Glomerular visceral epithelial cell (primary cell): ENCODE results near the gene ZNF554.
"Not testable (repeated sequence)": the region's sequence is repeated elsewhere in the genome, so short reads cannot be mapped to it uniquely, and the experiment has no call there.

ENCODE experiments used
- DNase-seq: peaks from one replicate; pipeline ENCODE4 v3.0.0-alpha.2; 2016; ENCODE audit errors: extremely low spot score

The ZNF554 gene

GRCh38 chr19:2807379-2808128 is 12.1 kb upstream of the ZNF554 start:
- DNase-seq, result no peak

DNA sequence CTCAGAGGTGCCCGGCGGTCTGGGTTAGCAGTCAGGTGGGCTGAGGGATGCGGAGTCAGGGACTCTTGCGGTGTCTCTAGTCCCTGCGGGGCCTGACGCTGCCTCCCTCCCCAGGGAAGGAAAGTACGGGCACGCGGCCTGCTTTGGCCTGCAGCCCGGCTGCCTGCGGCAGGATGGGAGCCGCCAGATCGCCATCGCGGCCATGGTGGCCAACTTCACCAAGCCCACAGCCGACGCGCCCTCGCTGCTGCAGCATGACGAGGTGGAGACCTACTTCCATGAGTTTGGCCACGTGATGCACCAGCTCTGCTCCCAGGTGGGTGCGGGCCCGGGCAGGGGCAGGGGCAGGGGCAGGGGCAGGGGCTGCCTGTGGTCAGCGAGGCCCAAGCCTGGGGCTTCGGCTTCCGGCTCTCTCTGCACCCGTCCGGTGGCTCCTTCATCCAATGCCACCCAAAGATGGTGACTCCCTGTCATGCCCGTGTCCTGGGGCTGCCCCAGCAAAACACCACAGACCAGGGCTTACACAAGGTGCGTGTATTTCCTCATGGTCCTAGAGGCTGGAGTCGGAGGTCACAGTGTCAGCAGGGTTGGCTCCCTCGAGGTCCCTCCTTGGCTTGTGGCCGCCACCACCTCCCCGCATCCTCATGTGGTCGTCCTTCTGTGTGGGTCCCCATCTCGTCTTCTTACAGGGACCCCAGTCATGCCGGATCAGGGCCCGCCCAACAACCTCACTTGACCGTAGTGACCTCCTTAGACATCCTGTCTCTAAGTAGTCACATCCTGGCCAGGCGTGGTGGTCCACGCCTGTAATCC is 11.3 kb upstream of the ZNF554 start:
- no peak for DNase-seq

- DNase-seq, result no peak
These were observed 10.1 kb upstream of the ZNF554 start for GRCh38 chr19:2809387-2810140.

- DNase-seq, result no peak
These were observed 9.3 kb upstream of the ZNF554 start for GRCh38 chr19:2810141-2811091.

- DNase-seq, result no peak
These were observed 8.4 kb upstream of the ZNF554 start for GRCh38 chr19:2811221-2811722.

DNA sequence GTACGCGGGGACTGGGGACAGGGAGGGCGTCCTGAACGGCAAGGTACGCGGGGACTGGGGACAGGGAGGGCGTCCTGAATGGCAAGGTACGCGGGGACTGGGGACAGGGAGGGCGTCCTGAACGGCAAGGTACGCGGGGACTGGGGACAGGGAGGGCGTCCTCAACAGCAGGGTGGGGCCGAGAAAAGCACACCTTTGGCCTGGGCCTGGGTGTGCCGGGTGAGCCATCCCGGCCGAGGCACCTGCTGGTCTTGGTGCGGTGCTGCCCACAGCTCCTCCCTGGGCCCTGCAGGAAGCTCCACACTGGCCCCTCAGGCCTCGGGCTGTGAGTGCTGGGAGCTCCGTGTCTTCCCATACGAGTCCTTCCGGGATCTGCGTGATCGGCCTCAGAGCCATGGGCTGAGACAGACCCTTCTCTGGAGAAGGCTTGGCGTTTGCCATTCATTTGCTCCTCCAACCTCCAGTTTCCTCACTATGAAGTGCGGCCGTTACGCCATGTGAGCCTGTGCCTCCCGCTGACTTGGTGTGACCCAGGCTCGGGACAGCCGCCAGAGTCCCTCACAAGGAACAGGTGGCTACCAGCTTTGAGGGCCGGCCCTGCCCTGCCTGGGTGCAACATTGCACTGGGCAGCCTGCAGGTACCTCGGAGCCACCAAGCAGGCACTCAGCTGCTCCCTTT is 7.8 kb upstream of the ZNF554 start:
- no peak for DNase-seq

DNA sequence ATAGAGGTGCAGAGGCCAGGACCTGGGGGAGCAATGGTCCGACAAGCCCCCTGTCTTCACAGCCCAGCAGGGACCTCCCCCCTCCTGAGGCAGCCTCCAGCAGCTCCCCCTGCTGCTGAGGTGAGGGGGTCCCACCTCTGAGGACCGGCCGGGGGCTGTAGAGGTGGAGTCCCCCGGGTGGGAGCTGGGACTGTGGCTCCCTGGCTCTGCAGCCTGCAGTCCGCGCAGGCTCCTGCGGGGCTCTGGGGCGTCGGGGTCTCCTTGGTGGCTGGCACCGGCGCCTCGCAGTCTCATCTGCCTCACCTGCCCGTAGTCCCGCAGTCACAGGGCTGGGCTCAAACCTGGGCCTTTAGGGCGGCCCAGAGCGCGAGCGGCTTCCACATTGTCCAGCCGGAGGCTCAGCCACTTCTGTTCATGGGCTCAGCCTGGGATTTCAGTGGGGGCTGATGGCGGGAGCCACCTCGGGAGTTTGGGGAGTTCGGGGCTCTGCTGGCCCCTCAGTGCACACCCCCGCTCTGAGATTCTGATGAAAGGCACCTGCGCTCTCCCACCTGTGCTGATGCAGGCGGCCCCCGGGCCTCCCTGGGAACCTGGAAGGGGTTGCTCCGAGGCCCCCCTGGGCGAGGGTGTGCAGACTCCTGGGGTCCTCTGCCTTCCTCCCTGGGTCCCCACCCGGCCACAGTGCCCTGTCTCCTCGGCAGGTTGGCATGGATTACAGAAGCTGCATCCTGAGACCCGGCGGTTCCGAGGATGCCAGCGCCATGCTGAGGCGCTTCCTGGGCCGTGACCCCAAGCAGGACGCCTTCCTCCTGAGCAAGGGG is 7.0 kb upstream of the ZNF554 start:
- no peak for DNase-seq

- no peak for DNase-seq
These were observed 6.2 kb upstream of the ZNF554 start for GRCh38 chr19:2813235-2814160.

DNA sequence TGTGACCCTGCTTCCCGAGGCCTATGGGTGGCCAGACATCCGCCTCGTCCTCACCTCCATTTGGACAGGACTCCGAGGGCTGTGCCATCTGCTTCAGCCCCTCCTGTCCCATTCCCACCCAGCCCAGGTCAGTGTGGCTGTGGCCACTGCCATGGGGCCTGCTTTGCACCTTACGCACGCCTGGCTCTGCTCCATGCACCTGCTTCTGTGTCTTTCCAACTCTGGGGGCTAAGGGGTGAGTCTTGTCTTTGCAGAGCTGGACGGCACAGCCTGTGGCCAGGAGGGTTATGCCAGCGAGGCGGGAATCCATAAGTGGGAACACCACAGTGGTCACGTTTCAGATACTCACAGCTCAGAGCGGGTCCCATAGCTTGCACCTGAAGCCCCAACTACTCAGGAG is 5.2 kb upstream of the ZNF554 start:
- no peak for DNase-seq

DNA sequence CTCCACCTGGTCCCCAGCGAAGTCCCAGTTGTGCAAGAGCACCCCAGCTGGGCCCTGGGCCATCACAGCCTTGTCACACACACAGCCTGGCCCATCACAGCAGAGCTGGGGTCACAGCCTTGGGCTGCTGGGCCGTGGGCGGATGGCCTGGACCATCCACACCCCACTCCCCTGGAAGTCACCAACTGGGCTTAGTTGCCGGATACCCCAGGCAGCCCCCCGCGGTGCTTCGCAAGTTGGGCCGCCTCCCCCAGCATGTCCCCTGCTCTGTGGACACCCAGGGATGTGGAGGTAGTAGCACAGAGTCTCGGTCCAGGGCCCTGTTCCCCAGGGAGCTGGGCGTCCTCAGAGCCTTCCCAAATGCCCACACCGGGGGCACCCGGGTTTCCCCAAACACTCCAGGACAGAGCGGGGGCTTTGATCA is 4.5 kb upstream of the ZNF554 start:
- DNase-seq, result no peak

- DNase-seq, result no peak
These were observed 3.7 kb upstream of the ZNF554 start for GRCh38 chr19:2815923-2816322.

GRCh38 chr19:2816641-2817040 is 3.0 kb upstream of the ZNF554 start:
- DNase-seq, result no peak

- DNase-seq, result not testable (repeated sequence)
These were observed 2.3 kb upstream of the ZNF554 start for GRCh38 chr19:2817237-2817829.

GRCh38 chr19:2820112-2820702 is 539 bp downstream of the ZNF554 start:
- peak; percentile 21 for DNase-seq

GRCh38 chr19:2822846-2823245 is 3.2 kb downstream of the ZNF554 start:
- no peak for DNase-seq

DNA sequence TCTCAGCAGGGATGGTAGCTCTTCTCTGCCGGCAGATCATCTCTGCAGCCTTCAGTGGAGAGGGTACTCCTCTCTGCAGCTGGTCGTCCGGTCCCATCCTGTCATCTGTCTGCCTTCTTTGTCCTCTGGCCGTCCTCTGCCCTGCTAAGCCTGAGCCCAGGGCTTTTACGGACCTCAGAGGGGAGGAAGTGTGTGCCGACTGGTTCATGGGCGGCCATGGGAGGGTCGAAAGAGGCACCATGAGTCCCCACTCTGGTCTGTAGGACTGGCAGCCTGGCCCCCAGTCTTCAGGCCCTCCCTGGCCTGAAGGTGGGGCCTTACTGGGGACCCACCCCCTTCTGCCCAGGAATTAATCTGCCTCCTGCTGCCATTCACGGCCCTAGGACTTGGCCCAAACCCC is 4.0 kb downstream of the ZNF554 start:
- no peak for DNase-seq

GRCh38 chr19:2824129-2824528 is 4.5 kb downstream of the ZNF554 start:
- DNase-seq, result no peak

GRCh38 chr19:2827022-2827421 is 7.4 kb downstream of the ZNF554 start:
- no peak for DNase-seq
